H9 (cell line): Measurements from ENCODE around the gene ODF2. TPM values are rescaled to one million over a fixed set of nuclear protein-coding genes. Genes with fewer than 3 reads are reported as not detected.

Experiments
- DNase-seq: peaks from one replicate; pipeline ENCODE4 v3.0.0-alpha.2; 2017
- H2AFZ ChIP-seq: one replicate; pipeline ENCODE4 v1.6.1; 2013; ENCODE audit warnings: mild to moderate bottlenecking, low read length, control low read depth, moderate library complexity
- H2AK5ac ChIP-seq: 2 replicates; pipeline ENCODE4 v1.6.1; 2013; ENCODE audit warnings: low read length, control low read depth, mixed read lengths; ENCODE audit not compliant: insufficient read length
- H2BK120ac ChIP-seq: one replicate; pipeline ENCODE4 v1.6.1; 2013; ENCODE audit warnings: low read depth, mild to moderate bottlenecking, low read length, control low read depth, inconsistent platforms; ENCODE audit not compliant: poor library complexity, severe bottlenecking
- H2BK12ac ChIP-seq: 2 replicates; pipeline ENCODE4 v1.6.1; 2013; ENCODE audit warnings: low read length, control low read depth, mixed read lengths, low read depth; ENCODE audit not compliant: insufficient read length
- H2BK15ac ChIP-seq: 2 replicates; pipeline ENCODE4 v1.6.1; 2013; ENCODE audit warnings: low read depth, low read length, control low read depth
- H2BK20ac ChIP-seq: one replicate; pipeline ENCODE4 v1.6.1; 2013; ENCODE audit warnings: low read depth, mild to moderate bottlenecking, low read length, control low read depth, inconsistent platforms; ENCODE audit not compliant: poor library complexity, severe bottlenecking
- H2BK5ac ChIP-seq: 2 replicates; pipeline ENCODE4 v1.6.1; 2013; ENCODE audit warnings: low read length, control low read depth, mixed read lengths; ENCODE audit not compliant: insufficient read length
- H3K14ac ChIP-seq: 2 replicates; pipeline ENCODE4 v1.6.1; 2013; ENCODE audit warnings: low read length, control low read depth; ENCODE audit not compliant: insufficient read depth
- H3K18ac ChIP-seq: 2 replicates; pipeline ENCODE4 v1.6.1; 2013; ENCODE audit warnings: low read depth, mild to moderate bottlenecking, mixed read lengths, low read length, control low read depth; ENCODE audit not compliant: insufficient read length
- H3K23ac ChIP-seq: 2 replicates; pipeline ENCODE4 v1.6.1; 2013; ENCODE audit warnings: low read length, control low read depth, mixed read lengths, low read depth; ENCODE audit not compliant: insufficient read length
- H3K23me2 ChIP-seq: 2 replicates; pipeline ENCODE4 v1.6.1; 2013; ENCODE audit warnings: low read depth, mild to moderate bottlenecking, mixed read lengths, low read length, control low read depth; ENCODE audit not compliant: insufficient read length, poor library complexity, severe bottlenecking
- H3K27ac ChIP-seq: 2 replicates; pipeline ENCODE4 v1.5.1; 2013; ENCODE audit warnings: low read length, control low read depth, mixed read lengths, low read depth; ENCODE audit not compliant: insufficient read length
- H3K27me3 ChIP-seq: 2 replicates; pipeline ENCODE4 v1.6.1; 2013; ENCODE audit warnings: low read length, control low read depth, inconsistent platforms; ENCODE audit not compliant: insufficient read depth
- H3K4ac ChIP-seq: 2 replicates; pipeline ENCODE4 v1.6.1; 2013; ENCODE audit warnings: low read depth, mild to moderate bottlenecking, control low read depth, inconsistent platforms, low read length, moderate library complexity
- H3K4me1 ChIP-seq: 2 replicates; pipeline ENCODE4 v1.6.1; 2013; ENCODE audit warnings: low read length, control low read depth, inconsistent platforms; ENCODE audit not compliant: insufficient read depth
- H3K4me2 ChIP-seq: 2 replicates; pipeline ENCODE4 v1.6.1; 2013; ENCODE audit warnings: low read length, control low read depth, mixed read lengths; ENCODE audit not compliant: insufficient read length, insufficient read depth
- H3K56ac ChIP-seq: 2 replicates; pipeline ENCODE4 v1.6.1; 2013; ENCODE audit warnings: low read depth, mild to moderate bottlenecking, mixed read lengths, low read length, control low read depth; ENCODE audit not compliant: insufficient read length
- H3K79me1 ChIP-seq: 2 replicates; pipeline ENCODE4 v1.6.1; 2013; ENCODE audit warnings: low read depth, mild to moderate bottlenecking, moderate library complexity, low read length, control low read depth, inconsistent platforms; ENCODE audit not compliant: insufficient read depth, poor library complexity, severe bottlenecking
- H3K79me2 ChIP-seq: 2 replicates; pipeline ENCODE4 v1.6.1; 2013; ENCODE audit warnings: low read length, control low read depth, inconsistent platforms; ENCODE audit not compliant: insufficient read depth
- H3K9ac ChIP-seq: 2 replicates; pipeline ENCODE4 v1.6.1; 2013; ENCODE audit warnings: low read length, control low read depth, mixed read lengths; ENCODE audit not compliant: insufficient read length; ENCODE audit errors: extremely low read depth
- H3K9me3 ChIP-seq: one replicate; pipeline ENCODE4 v1.6.1; 2013; ENCODE audit warnings: low read depth, low read length, inconsistent platforms; ENCODE audit not compliant: control insufficient read depth
- H3T11ph ChIP-seq: one replicate; pipeline ENCODE4 v1.6.1; 2013; ENCODE audit warnings: mild to moderate bottlenecking, low read length, control low read depth, inconsistent platforms
- H4K20me1 ChIP-seq: one replicate; pipeline ENCODE4 v1.6.1; 2013; ENCODE audit not compliant: control insufficient read depth, insufficient read length, insufficient read depth
- H4K5ac ChIP-seq: 2 replicates; pipeline ENCODE4 v1.6.1; 2013; ENCODE audit warnings: low read depth, mild to moderate bottlenecking, mixed read lengths, low read length, control low read depth; ENCODE audit not compliant: insufficient read length
- H4K8ac ChIP-seq: replicated peaks from 2 replicates; pipeline ENCODE4 v1.6.1; 2013; ENCODE audit warnings: low read length, control low read depth, mixed read lengths, low read depth; ENCODE audit not compliant: insufficient read length
- H4K91ac ChIP-seq: 2 replicates; pipeline ENCODE4 v1.6.1; 2013; ENCODE audit warnings: low read depth, mild to moderate bottlenecking, moderate library complexity, mixed read lengths, low read length, control low read depth; ENCODE audit not compliant: insufficient read length
- H3K27ac Mint-ChIP-seq, 3 experiments: 2 replicates in 2 of 3; 3 replicates in 1 of 3; pipeline ENCODE4 v1.8.0; 2020 to 2021; ENCODE audit warnings: mixed read lengths in 3 of 3, mild to moderate bottlenecking in 1 of 3, moderate library complexity in 1 of 3
- H3K27me3 Mint-ChIP-seq: 2 replicates; pipeline ENCODE4 v1.8.0; 2021; ENCODE audit warnings: low read depth, mild to moderate bottlenecking, moderate library complexity, mixed read lengths
- H3K36me3 Mint-ChIP-seq, 3 experiments: 2 replicates in 2 of 3; 3 replicates in 1 of 3; pipeline ENCODE4 v1.8.0; 2020 to 2021; ENCODE audit warnings: low read depth in 3 of 3, mixed read lengths in 3 of 3; ENCODE audit not compliant: insufficient read depth in 1 of 3
- H3K4me1 Mint-ChIP-seq, 2 experiments: 2 replicates each; pipeline ENCODE4 v1.8.0; 2020; ENCODE audit warnings: mixed read lengths in 2 of 2
- H3K4me3 Mint-ChIP-seq, 2 experiments: 2 replicates in 1 of 2; 3 replicates in 1 of 2; pipeline ENCODE4 v1.8.0; 2020 to 2021; ENCODE audit warnings: mild to moderate bottlenecking in 2 of 2, mixed read lengths in 2 of 2, moderate library complexity in 1 of 2
- H3K9me3 Mint-ChIP-seq, 2 experiments: 2 replicates in 1 of 2; 3 replicates in 1 of 2; pipeline ENCODE4 v1.8.0; 2020; ENCODE audit warnings: mild to moderate bottlenecking in 2 of 2, mixed read lengths in 2 of 2, moderate library complexity in 1 of 2
- CTCF ChIP-seq: fragments of 200-600 bp; sonication (generic); conservative IDR thresholded peaks from 3 replicates; pipeline ENCODE4 v1.8.0; 2021; ENCODE audit warnings: antibody characterized with exemption, mild to moderate bottlenecking
- WGBS: extraction: QIAGEN DNeasy Blood & Tissue Kit; methylation state at CpG from one replicate; pipeline ENCODE4 v1.1.7; 2013; ENCODE audit warnings: missing lambda C conversion rate, low lambda C conversion rate, mixed read lengths; ENCODE audit not compliant: insufficient read length; ENCODE audit errors: extremely low coverage; 5-methylcytosine and 5-hydroxymethylcytosine counted together
- total RNA-seq: library from RNA; stranded (reverse); gene quantifications from 2 replicates; pipeline ENCODE4 v1.2.1, GENCODE V29; 2021

The ODF2 gene
- total RNA-seq, 1 experiment from 2014 or later: 16.7 TPM

- Mint-ChIP-seq H3K4me3 (no peak overlapping the region), H3K9me3 (peaks cover 0 to 6% of the 10 kb centered on the region in 2 experiments; a peak in 3 of 5 replicates), H3K36me3 (no peaks in the 10 kb centered on the region), H3K4me1 (peaks cover 31 to 36% of the 10 kb centered on the region in 2 experiments), H3K27ac (no peak overlapping the region), H3K27me3 (peaks cover 99% of the 10 kb centered on the region)
- H4K5ac ChIP-seq: no peak overlapping the region
- no peak overlapping the region for H2BK12ac ChIP-seq
- H3K4me2 ChIP-seq: no peak overlapping the region
- H3K27me3 ChIP-seq: peaks cover 31% of the 10 kb centered on the region; the same call in 1 of the 2 replicates
- H3K23me2 ChIP-seq: peaks cover 5% of the 10 kb centered on the region
- H3K27ac ChIP-seq: no peak overlapping the region
- no peak overlapping the region for H2BK120ac ChIP-seq
- peaks cover 3% of the 10 kb centered on the region for H3K4me1 ChIP-seq
- H3K4ac ChIP-seq: no peak overlapping the region
- no peaks in the 10 kb centered on the region for H3K79me1 ChIP-seq
- H2AK5ac ChIP-seq: no peak overlapping the region
- H3K56ac ChIP-seq: no peak overlapping the region
- no peak overlapping the region for H4K91ac ChIP-seq
- TF ChIP-seq CTCF: peak; percentile 54
- H3K9ac ChIP-seq: no peak overlapping the region
- DNase-seq: no peak
- no peaks in the 10 kb centered on the region for H3K79me2 ChIP-seq
- no peak overlapping the region for H4K8ac ChIP-seq
- H2BK5ac ChIP-seq: no peak overlapping the region
- WGBS: no CpG with 5 or more reads among the region's 3 CpGs
- no peak overlapping the region for H3K18ac ChIP-seq
- no peak overlapping the region for H2AFZ ChIP-seq
- no peaks in the 10 kb centered on the region for H4K20me1 ChIP-seq
- no peak overlapping the region for H2BK20ac ChIP-seq
- H3K23ac ChIP-seq: no peak overlapping the region
- no peak overlapping the region for H2BK15ac ChIP-seq
- no peak overlapping the region for H3K14ac ChIP-seq
- H3T11ph ChIP-seq: no peak overlapping the region
- no peaks in the 10 kb centered on the region for H3K9me3 ChIP-seq
These were observed 41.3 kb upstream of the ODF2 start for GRCh38 chr9:128414461-128414860.
